ENCODE data around the gene PMEL. TPM values are rescaled to one million over a fixed set of nuclear protein-coding genes. Genes with fewer than 3 reads are reported as not detected.

PMEL gene
- total and polyA plus RNA-seq, 9 of the 15 experiments (the other 6 are each of a cell fraction or from before 2014, with no cell fraction given), result 0.36 to 2.0 (median 0.98) TPM

GRCh38 chr12:56010111-56010570 is 44.3 kb upstream of the PMEL start (continued):
- peak in 1 of 2 experiments; percentile 70; a peak in 2 of 4 replicates for TF ChIP-seq FOXA3 (CRISPR knock-in tag; conservative IDR thresholded peaks at IDR 0.05 in 1 of 2, IDR thresholded peaks at IDR 0.05 in 1 of 2)
- peak; percentile 81 for TF ChIP-seq JUND (IDR thresholded peaks at IDR 0.05; ENCODE audit: borderline replicate concordance, low read depth, low read length)
- TF ChIP-seq JUND (tag; IDR thresholded peaks at IDR 0.05; ENCODE audit: borderline replicate concordance, low read depth, low read length), result peak; percentile 73; the same call in 1 of the 3 replicates

- POLR2A ChIA-PET, result interaction anchor here (0.5 to 2.5 kb wide), 6 partner anchors 10 to 194 kb away, joined by 3 to 18 read pairs (median 4); partner anchors contain the start of genes IKZF4 and SUOX
- WGBS (ENCODE audit: insufficient coverage, low coverage, missing lambda C conversion rate), result 27% methylated on average over 11 of the region's 44 CpGs
- FAIRE-seq, result no peak
- 0 out of 4 replicates have a peak, but pooled peaks of 1 of the 2 experiments have one; percentile 18 for TF ChIP-seq HDAC1 (IDR thresholded peaks at IDR 0.05)
- TF ChIP-seq ZNF77 (CRISPR knock-in tag; IDR thresholded peaks at IDR 0.05), result no peak
- 0 out of 2 replicates have a peak, but pooled peaks have one; percentile 30 for TF ChIP-seq ZBTB40 (IDR thresholded peaks at IDR 0.05)
- TF ChIP-seq ZBTB40 (CRISPR knock-in tag; IDR thresholded peaks at IDR 0.05), result no peak
- TF ChIP-seq MYNN (IDR thresholded peaks at IDR 0.05), result no peak
- TF ChIP-seq MYNN (CRISPR knock-in tag; IDR thresholded peaks at IDR 0.05), result no peak
These were observed 42.0 kb upstream of the PMEL start for GRCh38 chr12:56007564-56008559.

More at GRCh38 chr12:56007564-56008559, 42.0 kb upstream of the PMEL start:
- Histone ChIP-seq H3K27me3 (ENCODE audit: control insufficient read depth in 2 of 2, insufficient read depth in 2 of 2, low read length in 2 of 2) (no peaks in the 10 kb centered on the region), H3K9me3 (replicated peaks; ENCODE audit: control insufficient read depth, insufficient read depth, low read depth, low read length) (no peaks in the 10 kb centered on the region), H3K4me3 (peak overlapping the region; percentile 68), H3K27ac (ENCODE audit: extremely low read depth, low read depth, low read length) (peak overlapping the region; percentile 80), H3K4me2 (ENCODE audit: insufficient read depth, low read length) (peak overlapping the region; percentile 79), H3K9me1 (ENCODE audit: control insufficient read depth, insufficient read depth, low read length) (no peaks in the 10 kb centered on the region), H3K4me1 (replicated peaks in 1 of 2; ENCODE audit: control insufficient read depth in 2 of 2, insufficient read depth in 2 of 2, low read length in 2 of 2) (peaks cover 27 to 33% of the 10 kb centered on the region in 2 experiments), H3K36me3 (ENCODE audit: control insufficient read depth, insufficient read depth, low read length) (peaks cover 22% of the 10 kb centered on the region; the same call in 2 of the 3 replicates), H2AFZ (ENCODE audit: low read depth, low read length) (peak overlapping the region; percentile 89), H3K9ac (ENCODE audit: insufficient read depth in 1 of 2, low read depth in 2 of 2, low read length in 2 of 2) (peak overlapping the region; percentile 72 to 88), H4K20me1 (replicated peaks; ENCODE audit: control insufficient read depth, insufficient read depth, low read length) (no peaks in the 10 kb centered on the region), H3K79me2 (ENCODE audit: control insufficient read depth, insufficient read depth, low read length) (no peaks in the 10 kb centered on the region)
- DNase-seq (ENCODE audit: extremely low read depth in 1 of 4, low spot score in 3 of 4), result peak; percentile 64 to 96 (median 92)
- CTCF ChIA-PET (ENCODE audit: low intra/inter-chr PET ratio), result no interaction called here
- in situ Hi-C loops (cut with MboI) (no loop called here), intact Hi-C loops (cut with micrococcal nuclease) (loop anchor here (1.0 kb wide), 1 partner anchor 13 kb away; the partner anchor contains the start of gene IKZF4)
- TSS peak; percentile 27 for BruUV-seq (replicated peaks)
- peak; percentile 84 for ATAC-seq
